Measurements from ENCODE around the gene PLAGL1.

The PLAGL1 gene

GRCh38 chr6:143965503-143966171 lies 42.4 kb downstream of the PLAGL1 start:
- DNase-seq (ENCODE audit: low read depth), result no peak

DNA sequence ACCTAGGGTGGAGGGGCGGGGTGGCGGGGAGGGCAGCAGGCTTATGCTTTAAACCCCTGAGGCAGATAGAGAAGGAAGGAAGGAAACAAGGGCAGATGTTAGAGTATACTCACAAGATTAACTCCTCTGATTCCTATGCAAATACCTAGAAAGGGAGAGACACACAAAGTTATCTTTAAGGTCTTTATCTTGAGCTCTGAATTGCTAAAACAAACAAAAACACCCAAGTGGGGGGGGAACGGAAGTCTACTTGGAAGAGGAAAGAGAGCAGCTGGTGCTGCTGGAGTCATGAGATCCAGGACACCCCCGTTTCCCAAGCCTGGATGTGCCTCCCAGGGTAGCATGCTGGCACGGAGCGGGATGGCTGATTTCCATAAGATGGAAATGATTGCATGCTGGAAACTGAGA lies 43.4 kb downstream of the PLAGL1 start:
- DNase-seq (ENCODE audit: low read depth), result no peak

- no peak for DNase-seq (ENCODE audit: low read depth)
Measured at GRCh38 chr6:143963158-143963919, 44.7 kb downstream of the PLAGL1 start.

- DNase-seq (ENCODE audit: low read depth), result no peak
Measured at GRCh38 chr6:143961886-143962878, 45.9 kb downstream of the PLAGL1 start.

GRCh38 chr6:143961066-143961465 lies 47.0 kb downstream of the PLAGL1 start:
- no peak for DNase-seq (ENCODE audit: low read depth)

- no peak for DNase-seq (ENCODE audit: low read depth)
Measured at GRCh38 chr6:143959927-143960326, 48.1 kb downstream of the PLAGL1 start.

GRCh38 chr6:143958839-143959399 lies 49.1 kb downstream of the PLAGL1 start:
- no peak for DNase-seq (ENCODE audit: low read depth)

- no peak for DNase-seq (ENCODE audit: low read depth)
Measured at GRCh38 chr6:143957679-143958274, 50.3 kb downstream of the PLAGL1 start.

DNA sequence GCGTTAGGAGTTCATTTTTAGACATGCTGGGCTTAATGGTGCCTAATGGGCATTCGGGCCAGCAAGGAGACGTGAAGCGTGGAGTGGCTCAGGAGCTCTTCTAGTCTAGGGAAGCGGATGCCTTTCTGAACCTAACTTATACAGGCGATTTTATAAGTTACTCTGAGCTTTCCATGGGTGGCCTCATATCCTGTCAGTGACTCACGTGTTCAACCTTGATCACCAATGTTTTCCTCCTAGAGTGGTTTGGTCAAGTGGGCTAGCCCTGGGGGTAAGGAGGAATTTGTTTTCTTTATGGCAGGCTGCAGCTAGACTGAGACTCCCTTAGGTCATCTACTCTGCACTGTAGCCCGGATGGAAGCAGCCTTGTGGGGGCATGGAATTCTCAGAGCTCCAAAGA lies 52.1 kb downstream of the PLAGL1 start:
- DNase-seq (ENCODE audit: low read depth), result no peak

GRCh38 chr6:143953922-143954321 lies 54.1 kb downstream of the PLAGL1 start:
- no peak for DNase-seq (ENCODE audit: low read depth)

DNA sequence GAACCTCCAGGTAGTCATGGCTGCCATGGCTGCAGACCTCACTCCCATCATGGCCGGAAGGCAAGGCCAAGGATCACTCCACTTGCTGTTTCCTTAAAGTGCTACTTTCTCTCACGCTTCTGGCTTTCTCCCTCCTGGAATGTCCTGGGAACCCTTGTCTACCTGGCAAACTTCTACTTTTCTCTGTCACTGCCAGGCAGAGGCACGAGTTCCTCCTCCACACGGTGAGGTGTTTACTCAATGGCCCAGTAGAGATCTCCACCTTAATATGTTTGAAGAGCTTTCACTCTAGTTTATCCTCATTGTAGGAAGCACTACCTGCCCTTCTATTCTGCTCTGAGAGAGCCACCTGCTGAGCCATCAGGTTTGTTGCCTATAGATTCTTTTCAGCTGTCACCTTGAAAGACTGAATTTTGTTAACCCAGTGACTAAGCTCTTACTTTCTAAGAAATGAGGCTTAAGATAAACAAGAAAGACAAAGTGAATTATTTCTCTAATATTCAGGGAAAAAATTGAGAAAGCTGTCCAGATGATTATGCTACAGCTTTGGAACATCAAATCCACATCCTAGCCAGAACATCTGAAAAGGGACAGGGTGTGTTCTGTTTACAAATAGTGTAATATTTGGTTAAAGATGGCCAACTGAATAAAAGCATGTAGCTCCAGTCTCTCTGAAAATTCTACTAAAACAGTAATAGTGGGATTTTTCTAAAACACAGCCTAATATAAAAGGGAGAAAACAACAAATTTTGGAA lies 54.9 kb downstream of the PLAGL1 start:
- DNase-seq (ENCODE audit: low read depth), result no peak

- DNase-seq (ENCODE audit: low read depth), result no peak
Measured at GRCh38 chr6:143952060-143952778, 55.8 kb downstream of the PLAGL1 start.

DNA sequence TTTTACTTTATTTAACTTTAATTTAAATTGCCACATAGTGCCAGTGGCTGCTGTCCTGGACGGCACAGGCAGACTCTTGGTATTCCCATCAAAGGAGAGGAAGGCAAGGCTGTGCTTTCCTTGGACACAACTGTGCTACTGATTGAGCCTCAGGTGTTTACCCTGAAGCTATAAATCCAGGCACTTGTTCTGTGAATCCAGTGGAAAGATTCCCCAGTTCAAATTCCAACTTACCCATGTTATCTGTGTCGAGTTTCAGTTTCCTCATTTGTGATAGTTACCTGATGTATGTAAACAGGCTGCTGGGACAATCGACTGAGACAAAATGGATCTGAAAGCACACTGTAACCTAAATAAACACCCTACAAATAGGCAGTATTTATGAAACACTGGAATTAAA lies 57.2 kb downstream of the PLAGL1 start:
- DNase-seq (ENCODE audit: low read depth), result no peak

DNA sequence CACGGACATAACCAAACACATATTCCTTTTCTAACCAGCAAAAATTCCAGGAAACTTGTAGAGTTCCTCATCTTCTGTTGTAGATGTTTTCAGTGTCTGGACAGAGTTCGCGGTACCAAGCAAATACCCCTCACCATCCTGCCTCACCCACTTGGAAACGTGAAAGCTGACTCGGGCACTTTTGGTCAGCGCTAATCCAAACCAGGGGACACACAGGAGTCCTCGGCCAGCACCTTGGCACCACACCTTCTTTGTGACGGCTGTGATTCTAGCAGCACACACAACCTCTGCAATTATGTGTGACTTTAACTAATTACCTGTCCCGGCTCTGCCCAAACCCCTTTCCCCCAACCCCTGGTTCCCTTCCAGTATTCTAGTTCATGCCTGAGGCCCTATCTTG lies 58.1 kb downstream of the PLAGL1 start:
- no peak for DNase-seq (ENCODE audit: low read depth)

- DNase-seq (ENCODE audit: low read depth), result no peak
Measured at GRCh38 chr6:143949535-143949934, 58.5 kb downstream of the PLAGL1 start.

DNA sequence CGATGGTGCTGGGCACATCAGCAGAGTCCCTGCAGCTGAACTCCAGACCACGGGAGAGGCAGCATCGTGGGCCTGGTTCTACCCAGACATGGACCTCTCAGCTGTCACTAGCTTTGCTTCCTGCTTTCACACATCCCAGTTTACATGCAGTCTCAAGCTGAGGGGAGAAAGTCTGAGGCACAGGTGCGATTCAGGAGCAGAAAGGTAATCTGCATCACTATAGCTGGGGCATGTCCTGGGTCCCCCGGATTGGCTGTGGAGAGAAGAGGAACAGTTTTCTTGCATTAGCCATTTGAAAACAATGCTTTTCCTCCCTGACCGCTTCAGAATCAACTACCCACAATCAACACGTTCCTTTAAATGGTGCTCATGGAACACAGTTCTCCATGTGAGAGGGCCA lies 59.9 kb downstream of the PLAGL1 start:
- DNase-seq (ENCODE audit: low read depth), result no peak

DNA sequence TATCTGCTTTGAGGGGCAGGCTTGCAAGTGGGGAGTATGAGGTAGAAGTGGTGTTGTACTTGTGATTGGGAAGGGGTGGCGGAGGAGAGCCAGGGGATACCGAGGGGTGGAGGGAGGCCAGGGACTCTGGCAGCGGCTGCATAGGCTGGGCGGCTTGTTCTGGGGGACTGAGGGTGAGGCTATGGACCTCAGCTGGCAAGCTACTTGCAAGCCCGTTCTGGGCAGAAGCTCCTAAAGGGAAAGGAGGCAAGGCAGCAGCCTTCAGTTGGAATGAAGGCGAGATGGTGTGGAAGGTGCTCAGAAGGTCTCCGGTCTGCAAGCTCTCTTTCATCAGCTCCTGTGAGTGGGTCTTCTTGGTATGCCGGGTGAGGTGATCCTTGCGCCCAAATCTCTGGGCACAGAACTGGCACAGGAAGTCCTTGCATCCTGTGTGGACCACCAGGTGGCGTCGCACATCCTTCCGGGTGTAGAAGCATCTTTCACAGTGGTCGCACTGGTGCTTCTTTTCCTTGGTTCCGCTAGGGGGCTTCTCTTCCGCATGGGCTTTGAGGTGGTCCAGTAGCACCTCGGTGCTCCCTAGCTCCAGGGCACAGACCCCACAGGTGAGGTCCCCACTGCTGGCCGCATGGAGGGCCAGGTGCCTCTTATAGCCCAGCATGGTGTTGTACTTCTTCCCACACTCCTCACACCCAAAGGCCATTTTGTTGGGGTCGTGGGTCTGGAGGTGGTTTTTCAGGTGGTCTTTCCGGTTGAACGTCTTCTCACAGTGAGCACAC lies 66.0 kb downstream of the PLAGL1 start:
- DNase-seq (ENCODE audit: low read depth), result peak; percentile 18

DNA sequence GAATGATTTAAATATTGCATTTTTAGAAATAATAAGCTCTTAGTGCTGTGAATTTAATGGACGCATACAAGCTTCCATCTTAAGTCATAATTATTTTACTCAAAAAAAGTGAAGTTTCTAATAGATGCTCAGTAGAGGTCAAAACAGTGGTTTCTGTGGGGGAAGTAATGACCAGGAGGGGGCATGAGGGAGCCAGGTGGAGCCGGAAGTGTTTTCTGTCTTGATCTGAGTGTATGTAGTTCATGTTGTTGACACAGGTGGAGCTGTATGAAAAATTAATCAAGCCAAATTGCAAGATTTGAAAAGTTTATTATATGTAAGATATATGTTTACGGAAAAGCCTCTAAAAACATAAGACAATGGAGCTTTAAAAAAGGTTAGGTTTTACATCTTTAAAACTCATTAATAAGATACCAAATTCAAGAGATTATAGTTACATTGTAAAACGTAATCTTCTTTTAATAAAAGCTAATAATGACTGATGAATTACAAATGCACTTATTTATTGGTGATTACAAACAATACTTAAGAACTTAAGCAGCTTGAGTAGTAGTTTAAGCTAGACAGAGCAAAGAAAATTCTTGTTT lies 68.0 kb downstream of the PLAGL1 start:
- DNase-seq (ENCODE audit: low read depth), result peak; percentile 10

DNA sequence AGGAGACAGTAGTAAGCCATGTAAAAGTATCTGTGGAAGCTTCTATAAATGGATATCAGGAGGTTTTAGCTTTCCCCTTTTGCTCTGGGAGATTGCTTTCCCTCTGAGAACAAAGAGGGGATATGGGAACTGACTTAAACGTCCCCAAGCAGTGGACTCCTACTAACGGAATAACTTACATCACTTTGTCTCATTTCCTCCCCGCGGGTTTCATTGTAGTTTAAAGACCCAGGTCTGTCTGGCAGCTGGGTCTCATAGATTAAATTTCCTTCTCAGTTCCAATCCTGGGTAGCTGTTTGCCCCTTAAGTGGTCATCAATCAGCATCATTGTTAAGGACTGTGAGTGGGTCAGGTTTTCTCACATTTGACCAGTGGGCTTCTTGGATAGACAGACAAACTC lies 68.7 kb downstream of the PLAGL1 start:
- no peak for DNase-seq (ENCODE audit: low read depth)
